ENCODE results near the gene ZG16B.

DNA sequence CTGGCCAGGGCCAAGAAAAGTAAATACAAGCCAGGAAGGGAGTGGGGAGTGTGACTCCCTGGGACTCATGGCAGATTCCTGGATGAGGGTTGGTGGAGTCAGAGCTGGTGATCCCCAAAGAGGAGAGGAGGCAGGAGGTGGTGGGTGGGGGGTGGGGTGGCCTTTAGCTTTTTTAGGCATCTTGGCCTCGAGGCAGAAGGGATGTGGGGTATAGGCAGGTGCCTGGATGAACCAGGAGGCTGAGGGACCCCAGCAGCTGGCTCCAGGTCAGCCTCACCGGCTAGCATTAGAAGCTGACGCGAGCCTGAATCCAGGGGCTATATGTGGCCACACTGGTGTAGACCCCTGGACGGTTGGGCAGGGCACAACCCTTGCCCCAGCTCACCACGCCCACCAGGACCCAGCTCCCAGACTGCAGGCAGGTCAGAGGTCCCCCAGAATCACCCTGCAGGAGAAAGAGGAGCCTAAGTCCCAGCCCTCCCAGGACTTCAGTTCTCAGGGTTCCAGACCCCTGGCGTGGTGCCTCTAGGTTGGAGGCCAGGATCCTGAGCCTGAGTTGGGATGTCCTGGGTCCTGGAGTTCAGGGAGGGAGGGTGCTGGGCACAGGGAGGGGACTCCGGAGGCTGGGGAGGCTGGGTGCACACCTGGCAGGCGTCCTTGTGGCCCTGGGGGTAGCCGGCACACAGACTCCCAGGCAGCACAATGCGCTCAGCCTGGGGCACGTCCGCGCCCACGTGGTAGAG, 45.6 kb upstream of the ZG16B start:
- TF ChIP-seq POLR2A (IDR thresholded peaks at IDR 0.05) = no peak
- TF ChIP-seq, protein P1, sequence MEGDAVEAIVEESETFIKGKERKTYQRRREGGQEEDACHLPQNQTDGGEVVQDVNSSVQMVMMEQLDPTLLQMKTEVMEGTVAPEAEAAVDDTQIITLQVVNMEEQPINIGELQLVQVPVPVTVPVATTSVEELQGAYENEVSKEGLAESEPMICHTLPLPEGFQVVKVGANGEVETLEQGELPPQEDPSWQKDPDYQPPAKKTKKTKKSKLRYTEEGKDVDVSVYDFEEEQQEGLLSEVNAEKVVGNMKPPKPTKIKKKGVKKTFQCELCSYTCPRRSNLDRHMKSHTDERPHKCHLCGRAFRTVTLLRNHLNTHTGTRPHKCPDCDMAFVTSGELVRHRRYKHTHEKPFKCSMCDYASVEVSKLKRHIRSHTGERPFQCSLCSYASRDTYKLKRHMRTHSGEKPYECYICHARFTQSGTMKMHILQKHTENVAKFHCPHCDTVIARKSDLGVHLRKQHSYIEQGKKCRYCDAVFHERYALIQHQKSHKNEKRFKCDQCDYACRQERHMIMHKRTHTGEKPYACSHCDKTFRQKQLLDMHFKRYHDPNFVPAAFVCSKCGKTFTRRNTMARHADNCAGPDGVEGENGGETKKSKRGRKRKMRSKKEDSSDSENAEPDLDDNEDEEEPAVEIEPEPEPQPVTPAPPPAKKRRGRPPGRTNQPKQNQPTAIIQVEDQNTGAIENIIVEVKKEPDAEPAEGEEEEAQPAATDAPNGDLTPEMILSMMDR (IDR thresholded peaks at IDR 0.05 in 8 of 11, conservative IDR thresholded peaks at IDR 0.05 in 3 of 11) = no peak
- TF ChIP-seq POLR2AphosphoS5 (IDR thresholded peaks at IDR 0.05) = no peak

All from spleen (tissue), 7 donors.